ENCODE measurements around the gene NDFIP2.
"Not testable (repeated sequence)": the region's sequence is repeated elsewhere in the genome, so short reads cannot be mapped to it uniquely, and the experiment has no call there.

Gene NDFIP2

DNA sequence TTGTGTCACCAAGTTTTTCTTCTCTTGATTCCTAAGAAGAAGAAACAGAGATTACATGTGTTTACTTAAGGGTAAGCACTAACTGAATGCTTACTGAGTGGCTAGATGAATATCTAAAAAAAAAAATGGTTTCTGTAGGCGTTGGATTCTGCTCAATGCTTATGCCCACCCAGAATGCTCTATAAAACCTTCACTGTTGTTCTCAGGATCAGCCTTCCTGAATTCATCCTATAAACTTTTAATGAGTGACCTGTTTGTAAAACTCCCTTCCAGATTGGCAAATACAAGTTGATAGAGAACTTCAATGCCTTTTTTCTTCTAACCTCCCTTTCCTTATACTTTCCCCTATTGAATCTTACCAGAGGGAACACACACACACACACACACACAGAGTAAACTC lies 90.2 kb downstream of the NDFIP2 start:
- Histone ChIP-seq H3K36me3 (no peaks in the 10 kb centered on the region), H3K4me1 (ENCODE audit: control insufficient read depth in 1 of 2, insufficient read depth in 1 of 2, low read depth in 1 of 2, low read length in 1 of 2) (no peaks in the 10 kb centered on the region), H3K9me3 (no peaks in the 10 kb centered on the region), H3K4me3 (ENCODE audit: low read depth in 1 of 2, low read length in 1 of 2) (no peak overlapping the region), H3K27me3 (no peaks in the 10 kb centered on the region), H3K27ac (no peak overlapping the region)
- TF ChIP-seq, protein P1, sequence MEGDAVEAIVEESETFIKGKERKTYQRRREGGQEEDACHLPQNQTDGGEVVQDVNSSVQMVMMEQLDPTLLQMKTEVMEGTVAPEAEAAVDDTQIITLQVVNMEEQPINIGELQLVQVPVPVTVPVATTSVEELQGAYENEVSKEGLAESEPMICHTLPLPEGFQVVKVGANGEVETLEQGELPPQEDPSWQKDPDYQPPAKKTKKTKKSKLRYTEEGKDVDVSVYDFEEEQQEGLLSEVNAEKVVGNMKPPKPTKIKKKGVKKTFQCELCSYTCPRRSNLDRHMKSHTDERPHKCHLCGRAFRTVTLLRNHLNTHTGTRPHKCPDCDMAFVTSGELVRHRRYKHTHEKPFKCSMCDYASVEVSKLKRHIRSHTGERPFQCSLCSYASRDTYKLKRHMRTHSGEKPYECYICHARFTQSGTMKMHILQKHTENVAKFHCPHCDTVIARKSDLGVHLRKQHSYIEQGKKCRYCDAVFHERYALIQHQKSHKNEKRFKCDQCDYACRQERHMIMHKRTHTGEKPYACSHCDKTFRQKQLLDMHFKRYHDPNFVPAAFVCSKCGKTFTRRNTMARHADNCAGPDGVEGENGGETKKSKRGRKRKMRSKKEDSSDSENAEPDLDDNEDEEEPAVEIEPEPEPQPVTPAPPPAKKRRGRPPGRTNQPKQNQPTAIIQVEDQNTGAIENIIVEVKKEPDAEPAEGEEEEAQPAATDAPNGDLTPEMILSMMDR (IDR thresholded peaks at IDR 0.05), result no peak

- H3K27me3 ChIP-seq; H3K4me3 ChIP-seq (ENCODE audit: low read depth in 1 of 2, low read length in 1 of 2); H3K9me3 ChIP-seq; H3K4me1 ChIP-seq (ENCODE audit: control insufficient read depth in 1 of 2, insufficient read depth in 1 of 2, low read depth in 1 of 2, low read length in 1 of 2); H3K27ac ChIP-seq; H3K36me3 ChIP-seq: not testable (repeated sequence)
These were observed 92.9 kb downstream of the NDFIP2 start for GRCh38 chr13:79573892-79574291.

- Histone ChIP-seq H3K4me3 (ENCODE audit: low read depth in 1 of 2, low read length in 1 of 2) (no peak overlapping the region), H3K9me3 (no peaks in the 10 kb centered on the region), H3K27ac (no peak overlapping the region), H3K27me3 (no peaks in the 10 kb centered on the region), H3K4me1 (ENCODE audit: control insufficient read depth in 1 of 2, insufficient read depth in 1 of 2, low read depth in 1 of 2, low read length in 1 of 2) (no peaks in the 10 kb centered on the region), H3K36me3 (no peaks in the 10 kb centered on the region)
- TF ChIP-seq, protein P1 (IDR thresholded peaks at IDR 0.05), result no peak
These were observed 100.9 kb downstream of the NDFIP2 start for GRCh38 chr13:79581870-79582315.

- no peak overlapping the region for H3K27ac ChIP-seq
- TF ChIP-seq, protein P1 (IDR thresholded peaks at IDR 0.05), result no peak
- H3K4me3 ChIP-seq (ENCODE audit: low read depth in 1 of 2, low read length in 1 of 2), result no peak overlapping the region
- H3K27me3 ChIP-seq, result no peaks in the 10 kb centered on the region
- H3K9me3 ChIP-seq, result no peaks in the 10 kb centered on the region
- no peaks in the 10 kb centered on the region for H3K4me1 ChIP-seq (ENCODE audit: control insufficient read depth in 1 of 2, insufficient read depth in 1 of 2, low read depth in 1 of 2, low read length in 1 of 2)
- H3K36me3 ChIP-seq, result no peaks in the 10 kb centered on the region
These were observed 101.9 kb downstream of the NDFIP2 start for GRCh38 chr13:79582896-79583295.

DNA sequence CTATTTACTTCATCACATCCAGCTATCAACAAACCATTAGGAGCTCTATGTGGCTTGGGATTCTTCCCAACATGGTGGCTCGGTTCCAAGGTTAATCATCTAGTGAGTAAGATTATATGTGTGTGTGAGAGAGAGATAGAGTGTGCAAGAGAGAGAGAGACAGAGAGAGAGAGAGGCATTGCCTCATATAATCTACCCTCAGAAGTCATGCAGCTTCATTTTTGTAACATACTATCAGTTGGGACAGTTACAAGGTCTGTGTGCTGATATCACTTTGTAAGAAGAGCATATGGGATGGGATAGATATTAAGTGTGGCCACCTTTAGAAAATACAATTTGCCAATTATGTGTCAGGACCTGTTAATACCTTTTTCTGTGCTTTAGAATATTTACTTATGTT lies 104.1 kb downstream of the NDFIP2 start:
- H3K27me3 ChIP-seq, result no peaks in the 10 kb centered on the region
- H3K36me3 ChIP-seq, result no peaks in the 10 kb centered on the region
- TF ChIP-seq, protein P1 (IDR thresholded peaks at IDR 0.05), result no peak
- no peak overlapping the region for H3K27ac ChIP-seq
- H3K4me3 ChIP-seq (ENCODE audit: low read depth in 1 of 2, low read length in 1 of 2), result no peak overlapping the region
- H3K9me3 ChIP-seq, result no peaks in the 10 kb centered on the region
- H3K4me1 ChIP-seq (ENCODE audit: control insufficient read depth in 1 of 2, insufficient read depth in 1 of 2, low read depth in 1 of 2, low read length in 1 of 2), result peaks cover 0 to 11% of the 10 kb centered on the region in 2 experiments

DNA sequence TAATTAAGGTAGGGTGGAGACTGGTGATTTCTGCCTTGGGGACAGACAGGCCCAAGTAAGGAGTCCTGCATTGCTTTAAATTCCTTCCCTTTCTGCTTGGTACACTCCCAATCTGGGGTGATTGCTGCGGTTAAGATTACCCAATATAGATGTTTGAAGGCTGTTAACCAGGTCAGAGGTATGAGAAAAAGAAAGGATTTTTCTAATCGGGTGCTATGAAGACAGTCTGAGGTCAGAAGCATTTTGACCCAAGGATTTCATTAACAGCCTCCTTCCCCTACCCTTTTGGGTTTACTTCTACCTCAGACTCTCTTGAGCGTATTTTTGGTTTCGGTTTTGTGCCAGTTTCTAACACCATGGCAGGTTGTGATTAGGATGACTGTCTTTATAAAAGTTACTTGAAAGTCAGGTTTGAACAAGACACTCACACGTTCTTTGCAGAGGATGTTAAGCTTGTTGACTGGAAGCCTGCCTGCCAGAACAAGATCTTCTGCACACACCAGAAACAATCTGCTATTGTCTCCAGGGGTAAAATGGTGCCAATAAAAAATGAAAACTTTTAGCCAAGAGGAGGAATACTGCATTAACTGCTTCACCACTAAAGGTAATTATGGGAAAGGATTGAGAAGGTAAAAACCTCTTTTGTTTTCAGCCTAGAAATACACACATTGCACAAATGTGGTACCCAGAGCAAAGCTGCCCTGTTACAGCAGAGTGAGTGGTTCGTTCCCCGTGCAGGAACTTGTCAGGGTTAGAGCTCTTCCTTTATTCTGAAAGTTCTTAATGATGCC lies 108.8 kb downstream of the NDFIP2 start:
- Histone ChIP-seq H3K4me3 (ENCODE audit: low read depth in 1 of 2, low read length in 1 of 2) (no peak overlapping the region), H3K36me3 (no peaks in the 10 kb centered on the region), H3K27me3 (no peaks in the 10 kb centered on the region), H3K27ac (no peak overlapping the region), H3K9me3 (no peaks in the 10 kb centered on the region), H3K4me1 (ENCODE audit: control insufficient read depth in 1 of 2, insufficient read depth in 1 of 2, low read depth in 1 of 2, low read length in 1 of 2) (peaks cover 0 to 12% of the 10 kb centered on the region in 2 experiments)
- TF ChIP-seq, protein P1 (IDR thresholded peaks at IDR 0.05), result no peak

All from neutrophil (primary cell).